Smooth muscle cell (in vitro differentiated cells): ENCODE measurements around the gene ZSCAN12. TPM values are rescaled to one million over a fixed set of nuclear protein-coding genes. Genes with fewer than 3 reads are reported as not detected.
"Not testable (repeated sequence)": the region's sequence is repeated elsewhere in the genome, so short reads cannot be mapped to it uniquely, and the experiment has no call there.

Experiments used
- DNase-seq: peaks from one replicate; lab custom pipeline; 2025; ENCODE audit not compliant: unreplicated experiment; lab: John Stamatoyannopoulos, UW
- H2AFZ ChIP-seq: fragments of 200-600 bp; sonication (generic); 2 replicates; pipeline ENCODE4 v1.6.0; 2016; ENCODE audit warnings: antibody characterized with exemption, low read depth, mild to moderate bottlenecking
- H3F3A ChIP-seq: fragments of 200-600 bp; sonication (generic); 2 replicates; pipeline ENCODE4 v1.6.0; 2017; ENCODE audit warnings: antibody characterized with exemption, low read depth
- H3K27ac ChIP-seq: fragments of 200-600 bp; sonication (generic); 2 replicates; pipeline ENCODE4 v1.5.1; 2016; ENCODE audit warnings: low read depth, mild to moderate bottlenecking
- H3K27me3 ChIP-seq: fragments of 200-600 bp; sonication (generic); 2 replicates; pipeline ENCODE4 v1.6.1; 2016; ENCODE audit warnings: low read depth, mild to moderate bottlenecking
- H3K36me3 ChIP-seq: fragments of 200-600 bp; sonication (generic); 2 replicates; pipeline ENCODE4 v1.5.1; 2016; ENCODE audit warnings: low read depth
- H3K4me1 ChIP-seq: fragments of 200-600 bp; sonication (generic); 2 replicates; pipeline ENCODE4 v1.5.1; 2016; ENCODE audit warnings: low read depth
- H3K4me2 ChIP-seq: fragments of 200-600 bp; sonication (generic); 2 replicates; pipeline ENCODE4 v1.6.0; 2016; ENCODE audit warnings: mild to moderate bottlenecking
- H3K4me3 ChIP-seq: fragments of 200-600 bp; sonication (generic); 2 replicates; pipeline ENCODE4 v1.5.1; 2016; ENCODE audit warnings: mild to moderate bottlenecking
- H3K79me2 ChIP-seq: fragments of 200-600 bp; sonication (generic); 2 replicates; pipeline ENCODE4 v1.6.0; 2016; ENCODE audit warnings: low read depth, mild to moderate bottlenecking
- H3K9ac ChIP-seq: fragments of 200-600 bp; sonication (generic); 2 replicates; pipeline ENCODE4 v1.6.0; 2016; ENCODE audit warnings: low read depth
- H3K9me3 ChIP-seq: fragments of 200-600 bp; sonication (generic); replicated peaks from 2 replicates; pipeline ENCODE4 v1.5.1; 2016; ENCODE audit warnings: low read depth
- H4K20me1 ChIP-seq: fragments of 200-600 bp; sonication (generic); 2 replicates; pipeline ENCODE4 v1.6.0; 2016; ENCODE audit warnings: low read depth
- CTCF ChIP-seq: fragments of 200-600 bp; sonication (generic); IDR thresholded peaks from 2 replicates; pipeline ENCODE4 v1.5.1; 2017; ENCODE audit warnings: borderline replicate concordance, mild to moderate bottlenecking, antibody characterized with exemption; ENCODE audit not compliant: insufficient read depth, poor library complexity, severe bottlenecking
- WGBS: methylation state at CpG from one replicate; pipeline ENCODE4 v1.1.7; 2016; ENCODE audit warnings: low lambda C conversion rate; 5-methylcytosine and 5-hydroxymethylcytosine counted together
- polyA plus RNA-seq: library from polyadenylated mRNA; unstranded; fragments of >200 nt; fragmentation: Nextera tagmentation; extraction: Ambion mirVana; gene quantifications from 2 replicates; pipeline ENCODE4 v1.2.1, GENCODE V29; 2016
- total RNA-seq: library from RNA; depleted of rRNA; stranded (reverse); fragments of >200 nt; gene quantifications from 2 replicates; pipeline ENCODE4 v1.2.3, GENCODE V29; 2014

ZSCAN12 gene
- total and polyA plus RNA-seq, 2 experiments from 2014 or later = 1.3 to 6.8 TPM

GRCh38 chr6:28360961-28361360, 38.6 kb downstream of the ZSCAN12 start:
- 98% methylated on average over 2 of the region's 2 CpGs for WGBS
- Histone ChIP-seq H3K36me3 (peaks cover 11% of the 10 kb centered on the region), H3K79me2 (peaks cover 4% of the 10 kb centered on the region), H3K27ac (no peak overlapping the region), H3K9ac (no peak overlapping the region), H3K27me3 (no peaks in the 10 kb centered on the region), H3F3A (no peaks in the 10 kb centered on the region), H3K4me3 (no peak overlapping the region), H3K4me2 (no peak overlapping the region), H3K4me1 (no peaks in the 10 kb centered on the region), H3K9me3 (no peaks in the 10 kb centered on the region), H2AFZ (no peak overlapping the region), H4K20me1 (no peaks in the 10 kb centered on the region)
- TF ChIP-seq CTCF = no peak
- DNase-seq = no peak

- not testable (repeated sequence) for H3K4me3 ChIP-seq, H4K20me1 ChIP-seq, H3K9ac ChIP-seq, H3F3A ChIP-seq, H3K9me3 ChIP-seq, H3K36me3 ChIP-seq, H3K79me2 ChIP-seq, H3K4me2 ChIP-seq, H3K27me3 ChIP-seq, DNase-seq, H3K4me1 ChIP-seq, H3K27ac ChIP-seq, H2AFZ ChIP-seq
- 99% methylated on average over 14 of the region's 16 CpGs for WGBS
Measured at GRCh38 chr6:28359562-28359961, 40.0 kb downstream of the ZSCAN12 start.

GRCh38 chr6:28357036-28357435, 42.5 kb downstream of the ZSCAN12 start:
- Histone ChIP-seq H3K79me2 (peaks cover 12% of the 10 kb centered on the region), H3K4me2 (peak overlapping the region; percentile 90), H3K36me3 (peaks cover 6% of the 10 kb centered on the region), H3K27me3 (no peaks in the 10 kb centered on the region), H3K9me3 (no peaks in the 10 kb centered on the region), H3K27ac (peak overlapping the region; percentile 64), H3K4me1 (no peaks in the 10 kb centered on the region), H4K20me1 (peaks cover 5% of the 10 kb centered on the region), H3F3A (no peaks in the 10 kb centered on the region), H2AFZ (no peak overlapping the region), H3K9ac (no peak overlapping the region), H3K4me3 (no peak overlapping the region)
- no peak for DNase-seq
- TF ChIP-seq CTCF = no peak
- WGBS = 58% methylated on average over 6 of the region's 6 CpGs

GRCh38 chr6:28356666-28357020, 42.9 kb downstream of the ZSCAN12 start:
- no peak for TF ChIP-seq CTCF
- H2AFZ ChIP-seq = no peak overlapping the region
- 95% methylated on average over 7 of the region's 7 CpGs for WGBS
- peak overlapping the region; percentile 90 for H3K4me2 ChIP-seq
- H3K27ac ChIP-seq = peak overlapping the region; percentile 64
- no peak for DNase-seq
- no peak overlapping the region for H3K9ac ChIP-seq
- H3K27me3 ChIP-seq = no peaks in the 10 kb centered on the region
- peaks cover 15% of the 10 kb centered on the region for H3K79me2 ChIP-seq
- H3K36me3 ChIP-seq = peaks cover 6% of the 10 kb centered on the region
- H3K4me3 ChIP-seq = no peak overlapping the region
- H3F3A ChIP-seq = no peaks in the 10 kb centered on the region
- H4K20me1 ChIP-seq = peaks cover 5% of the 10 kb centered on the region
- no peaks in the 10 kb centered on the region for H3K9me3 ChIP-seq
- H3K4me1 ChIP-seq = no peaks in the 10 kb centered on the region
